H9 (cell line): ENCODE measurements around the gene CAPSL. TPM values are rescaled to one million over a fixed set of nuclear protein-coding genes. Genes with fewer than 3 reads are reported as not detected.

Experiments used
- DNase-seq: peaks from one replicate; pipeline ENCODE4 v3.0.0-alpha.2; 2017
- H2AFZ ChIP-seq: one replicate; pipeline ENCODE4 v1.6.1; 2013; ENCODE audit warnings: mild to moderate bottlenecking, low read length, control low read depth, moderate library complexity
- H2AK5ac ChIP-seq: 2 replicates; pipeline ENCODE4 v1.6.1; 2013; ENCODE audit warnings: low read length, control low read depth, mixed read lengths; ENCODE audit not compliant: insufficient read length
- H2BK120ac ChIP-seq: one replicate; pipeline ENCODE4 v1.6.1; 2013; ENCODE audit warnings: low read depth, mild to moderate bottlenecking, low read length, control low read depth, inconsistent platforms; ENCODE audit not compliant: poor library complexity, severe bottlenecking
- H2BK12ac ChIP-seq: 2 replicates; pipeline ENCODE4 v1.6.1; 2013; ENCODE audit warnings: low read length, control low read depth, mixed read lengths, low read depth; ENCODE audit not compliant: insufficient read length
- H2BK15ac ChIP-seq: 2 replicates; pipeline ENCODE4 v1.6.1; 2013; ENCODE audit warnings: low read depth, low read length, control low read depth
- H2BK20ac ChIP-seq: one replicate; pipeline ENCODE4 v1.6.1; 2013; ENCODE audit warnings: low read depth, mild to moderate bottlenecking, low read length, control low read depth, inconsistent platforms; ENCODE audit not compliant: poor library complexity, severe bottlenecking
- H2BK5ac ChIP-seq: 2 replicates; pipeline ENCODE4 v1.6.1; 2013; ENCODE audit warnings: low read length, control low read depth, mixed read lengths; ENCODE audit not compliant: insufficient read length
- H3K14ac ChIP-seq: 2 replicates; pipeline ENCODE4 v1.6.1; 2013; ENCODE audit warnings: low read length, control low read depth; ENCODE audit not compliant: insufficient read depth
- H3K18ac ChIP-seq: 2 replicates; pipeline ENCODE4 v1.6.1; 2013; ENCODE audit warnings: low read depth, mild to moderate bottlenecking, mixed read lengths, low read length, control low read depth; ENCODE audit not compliant: insufficient read length
- H3K23ac ChIP-seq: 2 replicates; pipeline ENCODE4 v1.6.1; 2013; ENCODE audit warnings: low read length, control low read depth, mixed read lengths, low read depth; ENCODE audit not compliant: insufficient read length
- H3K23me2 ChIP-seq: 2 replicates; pipeline ENCODE4 v1.6.1; 2013; ENCODE audit warnings: low read depth, mild to moderate bottlenecking, mixed read lengths, low read length, control low read depth; ENCODE audit not compliant: insufficient read length, poor library complexity, severe bottlenecking
- H3K27ac ChIP-seq: 2 replicates; pipeline ENCODE4 v1.5.1; 2013; ENCODE audit warnings: low read length, control low read depth, mixed read lengths, low read depth; ENCODE audit not compliant: insufficient read length
- H3K27me3 ChIP-seq: 2 replicates; pipeline ENCODE4 v1.6.1; 2013; ENCODE audit warnings: low read length, control low read depth, inconsistent platforms; ENCODE audit not compliant: insufficient read depth
- H3K4ac ChIP-seq: 2 replicates; pipeline ENCODE4 v1.6.1; 2013; ENCODE audit warnings: low read depth, mild to moderate bottlenecking, control low read depth, inconsistent platforms, low read length, moderate library complexity
- H3K4me1 ChIP-seq: 2 replicates; pipeline ENCODE4 v1.6.1; 2013; ENCODE audit warnings: low read length, control low read depth, inconsistent platforms; ENCODE audit not compliant: insufficient read depth
- H3K4me2 ChIP-seq: 2 replicates; pipeline ENCODE4 v1.6.1; 2013; ENCODE audit warnings: low read length, control low read depth, mixed read lengths; ENCODE audit not compliant: insufficient read length, insufficient read depth
- H3K56ac ChIP-seq: 2 replicates; pipeline ENCODE4 v1.6.1; 2013; ENCODE audit warnings: low read depth, mild to moderate bottlenecking, mixed read lengths, low read length, control low read depth; ENCODE audit not compliant: insufficient read length
- H3K79me1 ChIP-seq: 2 replicates; pipeline ENCODE4 v1.6.1; 2013; ENCODE audit warnings: low read depth, mild to moderate bottlenecking, moderate library complexity, low read length, control low read depth, inconsistent platforms; ENCODE audit not compliant: insufficient read depth, poor library complexity, severe bottlenecking
- H3K79me2 ChIP-seq: 2 replicates; pipeline ENCODE4 v1.6.1; 2013; ENCODE audit warnings: low read length, control low read depth, inconsistent platforms; ENCODE audit not compliant: insufficient read depth
- H3K9ac ChIP-seq: 2 replicates; pipeline ENCODE4 v1.6.1; 2013; ENCODE audit warnings: low read length, control low read depth, mixed read lengths; ENCODE audit not compliant: insufficient read length; ENCODE audit errors: extremely low read depth
- H3K9me3 ChIP-seq: one replicate; pipeline ENCODE4 v1.6.1; 2013; ENCODE audit warnings: low read depth, low read length, inconsistent platforms; ENCODE audit not compliant: control insufficient read depth
- H3T11ph ChIP-seq: one replicate; pipeline ENCODE4 v1.6.1; 2013; ENCODE audit warnings: mild to moderate bottlenecking, low read length, control low read depth, inconsistent platforms
- H4K20me1 ChIP-seq: one replicate; pipeline ENCODE4 v1.6.1; 2013; ENCODE audit not compliant: control insufficient read depth, insufficient read length, insufficient read depth
- H4K5ac ChIP-seq: 2 replicates; pipeline ENCODE4 v1.6.1; 2013; ENCODE audit warnings: low read depth, mild to moderate bottlenecking, mixed read lengths, low read length, control low read depth; ENCODE audit not compliant: insufficient read length
- H4K8ac ChIP-seq: replicated peaks from 2 replicates; pipeline ENCODE4 v1.6.1; 2013; ENCODE audit warnings: low read length, control low read depth, mixed read lengths, low read depth; ENCODE audit not compliant: insufficient read length
- H4K91ac ChIP-seq: 2 replicates; pipeline ENCODE4 v1.6.1; 2013; ENCODE audit warnings: low read depth, mild to moderate bottlenecking, moderate library complexity, mixed read lengths, low read length, control low read depth; ENCODE audit not compliant: insufficient read length
- H3K27ac Mint-ChIP-seq, 3 experiments: 2 replicates in 2 of 3; 3 replicates in 1 of 3; pipeline ENCODE4 v1.8.0; 2020 to 2021; ENCODE audit warnings: mixed read lengths in 3 of 3, mild to moderate bottlenecking in 1 of 3, moderate library complexity in 1 of 3
- H3K27me3 Mint-ChIP-seq: 2 replicates; pipeline ENCODE4 v1.8.0; 2021; ENCODE audit warnings: low read depth, mild to moderate bottlenecking, moderate library complexity, mixed read lengths
- H3K36me3 Mint-ChIP-seq, 3 experiments: 2 replicates in 2 of 3; 3 replicates in 1 of 3; pipeline ENCODE4 v1.8.0; 2020 to 2021; ENCODE audit warnings: low read depth in 3 of 3, mixed read lengths in 3 of 3; ENCODE audit not compliant: insufficient read depth in 1 of 3
- H3K4me1 Mint-ChIP-seq, 2 experiments: 2 replicates each; pipeline ENCODE4 v1.8.0; 2020; ENCODE audit warnings: mixed read lengths in 2 of 2
- H3K4me3 Mint-ChIP-seq, 2 experiments: 2 replicates in 1 of 2; 3 replicates in 1 of 2; pipeline ENCODE4 v1.8.0; 2020 to 2021; ENCODE audit warnings: mild to moderate bottlenecking in 2 of 2, mixed read lengths in 2 of 2, moderate library complexity in 1 of 2
- H3K9me3 Mint-ChIP-seq, 2 experiments: 2 replicates in 1 of 2; 3 replicates in 1 of 2; pipeline ENCODE4 v1.8.0; 2020; ENCODE audit warnings: mild to moderate bottlenecking in 2 of 2, mixed read lengths in 2 of 2, moderate library complexity in 1 of 2
- CTCF ChIP-seq: fragments of 200-600 bp; sonication (generic); conservative IDR thresholded peaks from 3 replicates; pipeline ENCODE4 v1.8.0; 2021; ENCODE audit warnings: antibody characterized with exemption, mild to moderate bottlenecking
- WGBS: extraction: QIAGEN DNeasy Blood & Tissue Kit; methylation state at CpG from one replicate; pipeline ENCODE4 v1.1.7; 2013; ENCODE audit warnings: missing lambda C conversion rate, low lambda C conversion rate, mixed read lengths; ENCODE audit not compliant: insufficient read length; ENCODE audit errors: extremely low coverage; 5-methylcytosine and 5-hydroxymethylcytosine counted together
- total RNA-seq: library from RNA; stranded (reverse); gene quantifications from 2 replicates; pipeline ENCODE4 v1.2.1, GENCODE V29; 2021

The CAPSL gene
- total RNA-seq, 1 experiment from 2014 or later: not detected

GRCh38 chr5:35870605-35871004 lies 67.8 kb downstream of the CAPSL start:
- Mint-ChIP-seq H3K4me1 (no peaks in the 10 kb centered on the region), H3K9me3 (peaks cover 0 to 3% of the 10 kb centered on the region in 2 experiments; a peak in 1 of 5 replicates), H3K36me3 (no peaks in the 10 kb centered on the region; a peak in 1 of 7 replicates), H3K4me3 (no peak overlapping the region), H3K27me3 (no peaks in the 10 kb centered on the region; the same call in 1 of the 2 replicates), H3K27ac (no peak overlapping the region)
- H3K27me3 ChIP-seq: no peaks in the 10 kb centered on the region
- TF ChIP-seq CTCF: no peak
- no CpG with 5 or more reads among the region's 4 CpGs for WGBS
- no peak overlapping the region for H3K9ac ChIP-seq
- H3K9me3 ChIP-seq: no peaks in the 10 kb centered on the region
- no peaks in the 10 kb centered on the region for H3K79me1 ChIP-seq
- H3K14ac ChIP-seq: no peak overlapping the region
- no peak overlapping the region for H2AFZ ChIP-seq
- H3K4me2 ChIP-seq: no peak overlapping the region
- H3K27ac ChIP-seq: no peak overlapping the region
- no peak overlapping the region for H2BK12ac ChIP-seq
- no peak overlapping the region for H4K8ac ChIP-seq
- no peak overlapping the region for H4K5ac ChIP-seq
- H3K56ac ChIP-seq: no peak overlapping the region
- no peak overlapping the region for H3K18ac ChIP-seq
- no peak overlapping the region for H2BK5ac ChIP-seq
- no peak overlapping the region for H3K23ac ChIP-seq
- no peak for DNase-seq
- no peak overlapping the region for H3T11ph ChIP-seq
- H3K23me2 ChIP-seq: no peaks in the 10 kb centered on the region
- no peak overlapping the region for H3K4ac ChIP-seq
- no peak overlapping the region for H2BK20ac ChIP-seq
- no peak overlapping the region for H2BK120ac ChIP-seq
- H4K91ac ChIP-seq: no peak overlapping the region
- no peaks in the 10 kb centered on the region for H3K4me1 ChIP-seq
- no peaks in the 10 kb centered on the region for H3K79me2 ChIP-seq
- H2AK5ac ChIP-seq: no peak overlapping the region
- H2BK15ac ChIP-seq: no peak overlapping the region
- no peaks in the 10 kb centered on the region for H4K20me1 ChIP-seq
